ENCODE results near the gene NSG1. TPM values are rescaled to one million over a fixed set of nuclear protein-coding genes. Genes with fewer than 3 reads are reported as not detected.

NSG1 gene
- total RNA-seq, 4 donors from 2014 or later: 0.44 to 6.5 (median 3.6) TPM

GRCh38 chr4:4412641-4413372 is 25.9 kb downstream of the NSG1 start:
- 77 to 81% methylated on average over 16 to 19 of the region's 19 CpGs for WGBS, 2 donors
- Histone ChIP-seq H3K4me1 (no peaks in the 10 kb centered on the region), H3K9me3 (no peaks in the 10 kb centered on the region), H3K27ac (no peak overlapping the region), H3K36me3 (peaks cover 0 to 33% (median 0%) of the 10 kb centered on the region in 3 donors), H3K4me3 (no peak overlapping the region), H3K27me3 (no peaks in the 10 kb centered on the region)
- TF ChIP-seq CTCF (IDR thresholded peaks at IDR 0.05): no peak
- TF ChIP-seq EP300 (IDR thresholded peaks at IDR 0.05): no peak
- TF ChIP-seq POLR2A (IDR thresholded peaks at IDR 0.05): no peak
- no peak for DNase-seq (ENCODE audit: low spot score in 2 of 2)

GRCh38 chr4:4413373-4413725 is 26.4 kb downstream of the NSG1 start:
- TF ChIP-seq CTCF (IDR thresholded peaks at IDR 0.05) (no peak), EP300 (IDR thresholded peaks at IDR 0.05) (no peak), POLR2A (IDR thresholded peaks at IDR 0.05) (no peak)
- Histone ChIP-seq H3K27me3 (no peaks in the 10 kb centered on the region), H3K4me3 (no peak overlapping the region), H3K4me1 (no peaks in the 10 kb centered on the region), H3K36me3 (peaks cover 0 to 39% (median 0%) of the 10 kb centered on the region in 3 donors), H3K9me3 (no peaks in the 10 kb centered on the region), H3K27ac (no peak overlapping the region)
- 86 to 90% methylated on average over 10 of the region's 10 CpGs for whole genome bisulfite sequencing, 2 donors
- DNase-seq (ENCODE audit: low spot score in 2 of 2): no peak

GRCh38 chr4:4413806-4414205 is 26.9 kb downstream of the NSG1 start:
- TF ChIP-seq EP300 (IDR thresholded peaks at IDR 0.05): no peak
- TF ChIP-seq POLR2A (IDR thresholded peaks at IDR 0.05): no peak
- no peak for TF ChIP-seq CTCF (IDR thresholded peaks at IDR 0.05)
- WGBS, 2 donors: 76 to 78% methylated on average over 5 to 6 of the region's 7 CpGs
- no peak overlapping the region for H3K4me3 ChIP-seq
- no peaks in the 10 kb centered on the region for H3K4me1 ChIP-seq
- no peak overlapping the region for H3K27ac ChIP-seq
- H3K9me3 ChIP-seq: no peaks in the 10 kb centered on the region
- H3K27me3 ChIP-seq: no peaks in the 10 kb centered on the region
- peaks cover 0 to 43% (median 0%) of the 10 kb centered on the region in 3 donors for H3K36me3 ChIP-seq
- DNase-seq (ENCODE audit: low spot score in 2 of 2): no peak

- no peak overlapping the region for H3K27ac ChIP-seq
- H3K9me3 ChIP-seq: no peaks in the 10 kb centered on the region
- WGBS, 2 donors: 91 to 96% methylated on average over 18 of the region's 19 CpGs
- TF ChIP-seq CTCF (IDR thresholded peaks at IDR 0.05) (no peak), POLR2A (IDR thresholded peaks at IDR 0.05) (no peak), EP300 (IDR thresholded peaks at IDR 0.05) (no peak)
- no peaks in the 10 kb centered on the region for H3K4me1 ChIP-seq
- H3K4me3 ChIP-seq: no peak overlapping the region
- H3K27me3 ChIP-seq: no peaks in the 10 kb centered on the region
- H3K36me3 ChIP-seq: peaks cover 0 to 58% (median 0%) of the 10 kb centered on the region in 3 donors
- DNase-seq (ENCODE audit: low spot score in 2 of 2): no peak
These were observed 28.4 kb downstream of the NSG1 start for GRCh38 chr4:4415107-4415805.
